HG02970 (cell line): ENCODE data around the gene SPX.

Source experiments
- ATAC-seq: cut with Tn5 transposase; IDR thresholded peaks from one replicate; pipeline ENCODE4 v1.9.1; 2021; ENCODE audit warnings: mild to moderate bottlenecking, moderate library complexity, moderate number of reproducible peaks; ENCODE audit not compliant: unreplicated experiment, low FRiP score

The SPX gene

DNA sequence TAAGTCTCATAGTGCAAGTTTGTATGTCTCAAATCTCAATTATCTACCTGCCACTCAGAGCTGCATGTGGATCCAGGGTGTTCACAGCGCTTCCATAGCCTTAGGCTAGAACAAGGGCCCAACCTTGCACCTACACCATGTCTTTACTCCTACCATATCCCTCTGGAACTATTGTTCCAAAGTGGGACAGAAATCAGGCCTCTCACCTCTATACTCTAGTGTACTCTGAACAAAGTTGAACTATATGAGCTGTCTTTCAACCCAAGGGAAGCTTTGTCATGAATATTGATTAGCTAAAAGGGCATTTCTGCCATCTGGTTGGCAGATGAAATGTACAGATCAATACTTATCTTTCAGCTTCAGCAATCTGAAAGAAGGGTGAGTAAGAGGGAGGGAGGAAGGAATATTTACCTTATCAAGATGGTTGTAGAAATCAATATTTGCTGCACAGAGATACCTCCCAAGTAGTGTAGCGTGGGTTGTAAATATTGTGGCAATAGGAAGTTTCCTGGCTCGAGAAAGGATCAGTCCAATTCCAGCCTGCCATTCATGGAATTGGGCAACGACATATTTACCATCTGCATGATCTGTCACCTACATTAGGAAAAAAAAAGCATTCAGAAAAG, 47.8 kb downstream of the SPX start:
- no peak for ATAC-seq

DNA sequence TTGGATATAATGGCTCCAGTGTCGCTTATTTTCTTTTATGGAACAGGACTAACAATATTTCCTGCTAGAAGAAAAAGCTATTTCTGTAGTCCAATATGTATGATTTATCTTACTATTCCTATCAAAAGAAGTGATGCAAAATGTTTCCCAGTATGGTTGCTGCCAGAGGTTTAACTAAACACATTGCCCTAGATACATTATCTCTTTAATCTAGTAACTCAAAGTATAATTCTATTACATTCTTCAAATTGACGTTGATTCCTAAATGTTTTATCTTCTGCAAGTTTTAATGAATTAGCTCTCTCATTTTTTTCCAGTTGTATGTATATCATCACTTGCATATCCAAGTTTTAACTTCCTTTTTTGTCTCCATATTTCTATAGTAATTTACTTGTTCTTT, 50.3 kb downstream of the SPX start:
- ATAC-seq, result no peak

DNA sequence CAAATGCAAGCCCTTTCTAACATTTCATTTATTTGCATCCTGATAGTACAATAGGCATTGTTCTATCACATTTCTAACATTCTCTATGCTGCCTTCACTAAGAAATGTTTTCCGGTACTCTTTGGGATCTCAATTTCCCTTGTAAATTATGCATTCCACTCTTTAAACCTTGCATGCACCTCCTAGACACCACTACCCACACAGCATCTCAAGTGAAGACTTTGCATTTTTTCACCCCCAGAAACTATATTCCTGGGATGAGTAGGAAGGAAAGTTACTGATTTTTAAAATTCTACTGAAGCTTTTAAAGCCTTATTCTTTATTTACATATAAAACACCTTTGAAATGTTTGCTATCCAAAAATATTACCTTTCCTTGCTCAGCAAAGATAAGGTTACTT, 51.4 kb downstream of the SPX start:
- no peak for ATAC-seq

DNA sequence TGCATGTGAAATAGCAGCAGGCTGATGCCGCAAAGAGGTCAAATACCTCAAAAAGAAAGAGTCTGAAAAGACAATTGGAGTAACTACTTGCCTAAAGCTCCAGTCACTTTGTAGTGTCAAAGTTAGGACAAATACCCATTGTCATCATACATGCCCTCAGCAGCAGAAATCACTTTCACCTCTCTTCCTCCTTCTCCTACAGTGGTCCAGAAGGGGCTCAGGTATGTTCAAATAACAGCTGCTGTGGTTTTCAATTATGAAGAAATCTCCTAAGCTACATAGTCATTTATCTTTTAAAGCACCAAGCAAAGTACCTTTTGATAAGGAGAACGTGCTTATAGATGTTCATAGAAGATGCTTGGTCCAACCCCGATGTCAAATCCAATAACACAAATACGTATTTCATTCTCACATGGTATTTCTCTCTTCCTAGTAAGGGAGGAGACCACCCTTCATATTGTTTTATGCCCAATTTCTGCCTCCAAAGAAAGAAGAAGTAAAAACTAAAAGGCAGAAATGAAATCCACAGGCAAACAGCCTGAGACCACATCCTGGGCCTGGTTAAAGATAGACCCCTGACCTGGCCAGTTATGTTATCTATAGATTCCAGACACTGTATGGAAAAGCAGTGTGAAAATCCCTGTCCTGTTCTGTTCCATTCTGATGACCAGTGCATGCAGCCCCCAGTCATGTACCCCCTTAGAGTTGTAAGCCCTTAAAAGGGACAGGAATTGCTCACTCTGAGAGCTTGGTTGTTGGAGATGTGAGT, 54.8 kb downstream of the SPX start:
- no peak for ATAC-seq
